Liver (tissue), 3 donors: ENCODE data around the gene PARD3.

Experiments
- ATF3 ChIP-seq: IDR thresholded peaks from 2 replicates; pipeline ENCODE4 v1.6.1; 2016; ENCODE audit warnings: antibody characterized with exemption
- CTCF ChIP-seq: fragments of 150-350 bp; IDR thresholded peaks from 2 replicates; pipeline ENCODE4 v1.5.1; 2017; ENCODE audit warnings: improper control_type of control experiment, low read depth, low read length; ENCODE audit not compliant: missing input control
- GABPA ChIP-seq, 2 donors: IDR thresholded peaks in 1 of 2; conservative IDR thresholded peaks in 1 of 2; 2 replicates each; pipeline ENCODE4 v1.6.1; 2016; ENCODE audit warnings: antibody characterized with exemption in 2 of 2, mild to moderate bottlenecking in 1 of 2, moderate library complexity in 1 of 2
- HNF4G ChIP-seq: IDR thresholded peaks from 2 replicates; pipeline ENCODE4 v1.6.1; 2016; ENCODE audit warnings: antibody characterized with exemption
- JUND ChIP-seq, 2 donors: IDR thresholded peaks; 2 replicates each; pipeline ENCODE4 v1.6.1; 2016; ENCODE audit warnings: antibody characterized with exemption in 2 of 2
- NR2F2 ChIP-seq: IDR thresholded peaks from 2 replicates; pipeline ENCODE4 v1.6.1; 2016; ENCODE audit warnings: antibody characterized with exemption
- RAD21 ChIP-seq, 2 donors: IDR thresholded peaks; 2 replicates each; pipeline ENCODE4 v1.6.1; 2016; ENCODE audit warnings: antibody characterized with exemption in 2 of 2, mild to moderate bottlenecking in 2 of 2
- RXRA ChIP-seq, 2 donors: IDR thresholded peaks; 2 replicates each; pipeline ENCODE4 v1.6.1; 2017 to 2018; ENCODE audit warnings: antibody characterized with exemption in 2 of 2, mild to moderate bottlenecking in 1 of 2
- SP1 ChIP-seq: IDR thresholded peaks from 2 replicates; pipeline ENCODE4 v1.6.1; 2018; ENCODE audit warnings: antibody characterized with exemption, mild to moderate bottlenecking
- TAF1 ChIP-seq: conservative IDR thresholded peaks from 2 replicates; pipeline ENCODE4 v1.6.1; 2016; ENCODE audit warnings: antibody characterized with exemption, mild to moderate bottlenecking
- YY1 ChIP-seq: IDR thresholded peaks from 2 replicates; pipeline ENCODE4 v1.6.1; 2016; ENCODE audit warnings: antibody characterized with exemption, mild to moderate bottlenecking
- TF ChIP-seq, protein P1 (sequence below): IDR thresholded peaks from 2 replicates; pipeline ENCODE4 v1.6.1; 2016; ENCODE audit warnings: antibody characterized with exemption, mild to moderate bottlenecking
- TF ChIP-seq, protein P2 (sequence below): IDR thresholded peaks from 2 replicates; pipeline ENCODE4 v1.6.1; 2016; ENCODE audit warnings: antibody characterized with exemption
- TF ChIP-seq, protein P3 (sequence below): IDR thresholded peaks from 2 replicates; pipeline ENCODE4 v1.6.1; 2016; ENCODE audit warnings: antibody characterized with exemption
- donor health status: healthy.
- donor health status: healthy.

DNA sequence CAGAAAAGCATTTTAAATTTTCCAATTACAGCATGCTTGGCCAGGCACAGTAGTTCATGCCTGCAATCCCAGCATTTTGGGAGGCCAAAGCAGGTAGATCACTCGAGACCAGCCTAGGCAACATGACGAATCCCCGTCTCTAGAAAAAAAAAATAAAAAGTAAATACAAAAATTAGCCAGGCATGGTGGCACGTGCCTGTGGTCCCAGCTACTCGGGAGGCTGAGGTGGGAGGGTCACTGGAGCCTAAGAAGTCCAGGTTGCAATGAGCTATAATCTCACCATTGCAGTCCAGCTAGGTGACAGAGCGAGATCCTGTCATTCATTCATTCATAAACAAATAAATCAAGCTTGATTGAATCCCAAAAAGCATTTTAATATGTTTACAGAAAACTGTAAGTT, 234.9 kb downstream of the PARD3 start:
- TF ChIP-seq TAF1 = no peak
- TF ChIP-seq HNF4G = no peak
- no peak for TF ChIP-seq NR2F2
- TF ChIP-seq CTCF = no peak
- TF ChIP-seq, protein P1, sequence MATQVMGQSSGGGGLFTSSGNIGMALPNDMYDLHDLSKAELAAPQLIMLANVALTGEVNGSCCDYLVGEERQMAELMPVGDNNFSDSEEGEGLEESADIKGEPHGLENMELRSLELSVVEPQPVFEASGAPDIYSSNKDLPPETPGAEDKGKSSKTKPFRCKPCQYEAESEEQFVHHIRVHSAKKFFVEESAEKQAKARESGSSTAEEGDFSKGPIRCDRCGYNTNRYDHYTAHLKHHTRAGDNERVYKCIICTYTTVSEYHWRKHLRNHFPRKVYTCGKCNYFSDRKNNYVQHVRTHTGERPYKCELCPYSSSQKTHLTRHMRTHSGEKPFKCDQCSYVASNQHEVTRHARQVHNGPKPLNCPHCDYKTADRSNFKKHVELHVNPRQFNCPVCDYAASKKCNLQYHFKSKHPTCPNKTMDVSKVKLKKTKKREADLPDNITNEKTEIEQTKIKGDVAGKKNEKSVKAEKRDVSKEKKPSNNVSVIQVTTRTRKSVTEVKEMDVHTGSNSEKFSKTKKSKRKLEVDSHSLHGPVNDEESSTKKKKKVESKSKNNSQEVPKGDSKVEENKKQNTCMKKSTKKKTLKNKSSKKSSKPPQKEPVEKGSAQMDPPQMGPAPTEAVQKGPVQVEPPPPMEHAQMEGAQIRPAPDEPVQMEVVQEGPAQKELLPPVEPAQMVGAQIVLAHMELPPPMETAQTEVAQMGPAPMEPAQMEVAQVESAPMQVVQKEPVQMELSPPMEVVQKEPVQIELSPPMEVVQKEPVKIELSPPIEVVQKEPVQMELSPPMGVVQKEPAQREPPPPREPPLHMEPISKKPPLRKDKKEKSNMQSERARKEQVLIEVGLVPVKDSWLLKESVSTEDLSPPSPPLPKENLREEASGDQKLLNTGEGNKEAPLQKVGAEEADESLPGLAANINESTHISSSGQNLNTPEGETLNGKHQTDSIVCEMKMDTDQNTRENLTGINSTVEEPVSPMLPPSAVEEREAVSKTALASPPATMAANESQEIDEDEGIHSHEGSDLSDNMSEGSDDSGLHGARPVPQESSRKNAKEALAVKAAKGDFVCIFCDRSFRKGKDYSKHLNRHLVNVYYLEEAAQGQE = no peak
- no peak for TF ChIP-seq RXRA (IDR thresholded peaks at IDR 0.05)
- no peak for TF ChIP-seq RAD21 (IDR thresholded peaks at IDR 0.05)
- TF ChIP-seq JUND (IDR thresholded peaks at IDR 0.05) = no peak
- TF ChIP-seq, protein P2, sequence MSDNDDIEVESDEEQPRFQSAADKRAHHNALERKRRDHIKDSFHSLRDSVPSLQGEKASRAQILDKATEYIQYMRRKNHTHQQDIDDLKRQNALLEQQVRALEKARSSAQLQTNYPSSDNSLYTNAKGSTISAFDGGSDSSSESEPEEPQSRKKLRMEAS = no peak
- no peak for TF ChIP-seq ATF3
- TF ChIP-seq SP1 = no peak
- TF ChIP-seq, protein P3, sequence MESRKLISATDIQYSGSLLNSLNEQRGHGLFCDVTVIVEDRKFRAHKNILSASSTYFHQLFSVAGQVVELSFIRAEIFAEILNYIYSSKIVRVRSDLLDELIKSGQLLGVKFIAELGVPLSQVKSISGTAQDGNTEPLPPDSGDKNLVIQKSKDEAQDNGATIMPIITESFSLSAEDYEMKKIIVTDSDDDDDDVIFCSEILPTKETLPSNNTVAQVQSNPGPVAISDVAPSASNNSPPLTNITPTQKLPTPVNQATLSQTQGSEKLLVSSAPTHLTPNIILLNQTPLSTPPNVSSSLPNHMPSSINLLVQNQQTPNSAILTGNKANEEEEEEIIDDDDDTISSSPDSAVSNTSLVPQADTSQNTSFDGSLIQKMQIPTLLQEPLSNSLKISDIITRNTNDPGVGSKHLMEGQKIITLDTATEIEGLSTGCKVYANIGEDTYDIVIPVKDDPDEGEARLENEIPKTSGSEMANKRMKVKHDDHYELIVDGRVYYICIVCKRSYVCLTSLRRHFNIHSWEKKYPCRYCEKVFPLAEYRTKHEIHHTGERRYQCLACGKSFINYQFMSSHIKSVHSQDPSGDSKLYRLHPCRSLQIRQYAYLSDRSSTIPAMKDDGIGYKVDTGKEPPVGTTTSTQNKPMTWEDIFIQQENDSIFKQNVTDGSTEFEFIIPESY = no peak
- TF ChIP-seq YY1 = no peak
- TF ChIP-seq GABPA (IDR thresholded peaks at IDR 0.05 in 1 of 2, conservative IDR thresholded peaks at IDR 0.05 in 1 of 2) = no peak
